C4-2B (cell line): Measurements from ENCODE around the gene PDCD1.
"Not testable (repeated sequence)": the region's sequence is repeated elsewhere in the genome, so short reads cannot be mapped to it uniquely, and the experiment has no call there.

Experiments
- H3K27ac ChIP-seq: fragments of 450-650 bp; 2 replicates; pipeline ENCODE4 v1.5.1; 2017
- ZFX ChIP-seq: fragments of 450-650 bp; IDR thresholded peaks from 2 replicates; pipeline ENCODE4 v1.6.1; 2017
- TF ChIP-seq, protein P1 (sequence below): fragments of 450-650 bp; conservative IDR thresholded peaks from 2 replicates; pipeline ENCODE4 v1.5.1; 2017; ENCODE audit warnings: mild to moderate bottlenecking

PDCD1 gene

DNA sequence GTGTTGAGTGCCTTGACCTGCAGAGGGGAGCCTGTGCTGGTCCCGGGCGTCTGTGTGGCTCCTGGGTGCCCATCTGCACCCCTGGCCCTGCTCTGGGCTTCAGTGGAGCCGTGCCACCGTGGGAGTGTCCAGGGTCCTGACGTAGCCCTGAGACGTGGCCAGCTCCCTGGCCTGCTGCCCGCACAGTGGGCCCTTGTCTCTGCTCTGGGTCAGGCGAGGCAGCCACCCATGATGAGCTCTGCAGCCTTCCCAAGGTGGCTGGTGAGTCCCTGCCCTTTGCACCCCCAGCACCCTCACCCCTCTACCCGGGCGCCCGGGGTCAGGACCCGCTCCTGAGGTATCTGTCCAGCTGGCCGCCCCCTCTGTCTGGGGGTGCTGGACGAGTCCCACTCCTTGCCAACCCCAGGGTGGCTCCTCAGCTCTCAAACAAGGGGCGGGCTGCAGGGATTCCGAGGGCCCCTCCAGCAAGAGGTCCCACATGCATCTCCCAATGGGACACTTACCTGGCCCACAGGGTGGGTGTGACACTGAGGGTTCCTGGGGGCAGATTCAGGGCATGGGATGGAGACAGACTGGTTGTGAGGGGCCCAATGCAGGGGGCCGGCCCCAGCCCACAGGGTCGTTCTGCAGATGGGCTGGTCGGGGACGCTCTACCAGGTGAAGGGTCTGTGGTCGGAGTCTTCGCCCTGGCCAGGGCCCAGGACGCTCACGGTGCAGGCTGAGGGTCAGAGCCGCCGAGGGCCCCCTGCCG, 47.3 kb downstream of the PDCD1 start:
- no peak overlapping the region for H3K27ac ChIP-seq
- TF ChIP-seq ZFX, result no peak
- TF ChIP-seq, protein P1, sequence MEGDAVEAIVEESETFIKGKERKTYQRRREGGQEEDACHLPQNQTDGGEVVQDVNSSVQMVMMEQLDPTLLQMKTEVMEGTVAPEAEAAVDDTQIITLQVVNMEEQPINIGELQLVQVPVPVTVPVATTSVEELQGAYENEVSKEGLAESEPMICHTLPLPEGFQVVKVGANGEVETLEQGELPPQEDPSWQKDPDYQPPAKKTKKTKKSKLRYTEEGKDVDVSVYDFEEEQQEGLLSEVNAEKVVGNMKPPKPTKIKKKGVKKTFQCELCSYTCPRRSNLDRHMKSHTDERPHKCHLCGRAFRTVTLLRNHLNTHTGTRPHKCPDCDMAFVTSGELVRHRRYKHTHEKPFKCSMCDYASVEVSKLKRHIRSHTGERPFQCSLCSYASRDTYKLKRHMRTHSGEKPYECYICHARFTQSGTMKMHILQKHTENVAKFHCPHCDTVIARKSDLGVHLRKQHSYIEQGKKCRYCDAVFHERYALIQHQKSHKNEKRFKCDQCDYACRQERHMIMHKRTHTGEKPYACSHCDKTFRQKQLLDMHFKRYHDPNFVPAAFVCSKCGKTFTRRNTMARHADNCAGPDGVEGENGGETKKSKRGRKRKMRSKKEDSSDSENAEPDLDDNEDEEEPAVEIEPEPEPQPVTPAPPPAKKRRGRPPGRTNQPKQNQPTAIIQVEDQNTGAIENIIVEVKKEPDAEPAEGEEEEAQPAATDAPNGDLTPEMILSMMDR, result no peak

DNA sequence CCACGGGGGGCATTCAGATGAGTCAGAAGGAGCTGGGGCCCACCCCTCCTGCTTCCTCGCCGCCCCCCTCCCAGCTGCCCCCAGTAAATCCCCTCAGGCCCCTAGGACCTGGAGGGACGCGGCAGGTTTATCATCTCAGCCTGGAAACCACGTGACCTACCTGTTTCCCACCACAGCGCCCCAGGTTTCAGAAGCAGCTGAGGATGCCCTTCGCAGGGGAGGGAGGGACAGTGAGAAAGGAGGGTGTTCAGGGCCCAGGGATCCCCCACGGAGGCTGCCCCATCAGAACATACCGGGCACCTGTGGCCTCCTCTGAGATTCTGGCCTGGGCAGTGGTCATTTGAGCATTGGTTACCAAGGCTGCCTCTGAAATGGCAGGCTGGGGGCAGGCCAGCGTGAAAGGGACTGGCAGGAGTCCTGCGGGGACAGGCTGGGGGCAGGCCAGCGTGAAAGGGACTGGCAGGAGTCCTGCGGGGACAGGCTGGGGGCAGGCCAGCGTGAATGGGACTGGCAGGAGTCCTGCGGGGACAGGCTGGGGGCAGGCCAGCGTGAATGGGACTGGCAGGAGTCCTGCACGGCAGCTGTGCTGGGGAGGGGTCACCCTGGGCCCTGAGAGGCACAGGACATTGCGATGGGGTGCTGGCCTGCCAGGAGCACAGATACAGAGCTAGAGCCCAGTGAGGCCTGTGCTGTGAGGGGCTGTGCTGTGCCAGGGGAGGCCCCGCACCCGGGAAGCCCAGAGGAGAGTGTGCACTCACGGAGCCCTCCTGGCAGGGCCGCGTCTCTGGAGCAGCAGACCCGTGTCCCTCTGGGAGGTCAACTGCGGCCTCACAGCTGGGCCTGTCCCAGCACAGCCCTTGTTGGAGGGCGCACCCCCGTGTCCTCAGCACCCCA, 48.1 kb downstream of the PDCD1 start:
- H3K27ac ChIP-seq, result no peak overlapping the region
- TF ChIP-seq ZFX, result no peak
- TF ChIP-seq, protein P1, result no peak

DNA sequence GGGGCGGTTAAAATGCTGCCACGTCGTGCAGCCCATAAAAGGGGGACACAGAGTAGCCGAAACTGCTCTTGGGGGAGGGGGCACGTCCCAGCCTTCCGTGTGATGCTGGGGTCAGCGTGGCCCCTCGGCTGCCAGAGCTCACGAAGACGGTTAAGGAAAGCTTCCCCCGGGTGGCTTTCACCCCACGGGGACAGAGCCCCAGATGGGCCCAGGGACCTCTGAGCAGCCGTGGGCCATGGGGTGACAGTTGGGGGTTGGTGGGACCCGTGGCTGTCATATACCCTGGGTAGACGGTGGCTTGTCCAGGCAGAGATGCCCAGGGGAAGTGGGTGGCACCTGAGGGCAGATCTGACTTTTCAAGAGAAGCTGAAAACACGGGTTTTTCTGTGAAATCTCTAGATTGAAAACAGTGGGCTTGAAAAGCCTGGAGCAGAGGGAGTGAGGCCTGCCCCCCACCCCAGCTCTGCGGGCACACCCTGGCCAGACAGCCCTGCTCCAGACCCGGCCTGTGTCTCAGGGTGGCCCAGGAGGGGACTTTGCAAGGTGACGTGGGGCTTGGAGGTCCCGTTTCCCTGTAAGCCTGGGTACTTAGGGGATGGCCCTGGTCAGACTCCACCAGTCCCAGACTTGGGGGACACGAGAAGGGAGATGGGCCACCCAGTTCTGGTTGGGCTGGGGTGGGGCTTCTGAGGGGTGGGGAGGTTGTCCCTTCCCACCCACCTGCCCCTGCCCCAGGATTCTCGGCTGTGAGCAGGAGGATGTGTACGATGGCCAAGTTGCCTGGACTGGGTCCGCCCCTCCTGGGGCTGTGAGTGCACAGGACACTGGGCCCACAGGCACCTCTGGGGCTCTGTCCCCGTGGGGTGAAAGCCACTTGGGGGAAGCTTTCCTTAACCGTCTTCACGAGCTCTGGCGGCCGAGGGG, 49.0 kb downstream of the PDCD1 start:
- TF ChIP-seq, protein P1, result no peak
- TF ChIP-seq ZFX, result no peak
- H3K27ac ChIP-seq, result no peak overlapping the region

DNA sequence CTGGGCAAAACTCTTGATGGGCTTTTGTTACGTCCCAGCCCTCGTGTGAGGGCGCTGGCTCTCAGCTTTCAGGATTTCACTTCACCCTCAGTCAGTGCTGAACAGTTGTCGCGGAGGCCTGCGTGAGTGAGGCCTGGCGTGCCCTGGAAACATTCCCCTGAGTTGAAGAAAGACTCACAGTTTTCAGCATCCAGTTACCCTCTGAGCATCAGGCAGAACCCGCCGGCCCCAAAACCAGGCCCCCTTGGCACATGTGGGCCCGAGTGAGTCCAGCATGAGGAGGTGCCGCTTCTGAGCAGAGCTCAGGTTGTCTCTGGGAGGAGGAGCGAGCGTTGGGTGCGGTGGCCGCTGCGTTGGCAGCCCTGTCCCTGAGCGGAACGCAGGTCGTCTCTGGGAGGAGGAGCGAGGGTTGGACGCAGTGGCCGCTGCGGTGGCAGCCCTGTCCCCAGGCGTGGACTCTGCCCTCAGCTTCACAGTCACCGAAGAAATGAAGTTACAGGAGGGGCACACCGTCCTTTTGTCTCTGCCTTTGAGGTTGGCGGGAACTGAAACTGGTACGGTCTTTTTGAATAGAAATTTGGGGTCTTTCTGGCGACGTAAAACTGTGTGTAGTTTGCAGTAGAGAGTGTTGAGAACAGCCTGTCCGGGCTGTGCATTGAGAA, 49.8 kb downstream of the PDCD1 start, which contains the start of gene NEU4:
Gene NEU4, plus strand, starts transcription at position 473 of the 662 bp plus-strand sequence. CDS start 5,292 bp downstream, outside the sequence.
- TF ChIP-seq, protein P1, result no peak
- H3K27ac ChIP-seq, result no peak within 1 kb of the TSS

DNA sequence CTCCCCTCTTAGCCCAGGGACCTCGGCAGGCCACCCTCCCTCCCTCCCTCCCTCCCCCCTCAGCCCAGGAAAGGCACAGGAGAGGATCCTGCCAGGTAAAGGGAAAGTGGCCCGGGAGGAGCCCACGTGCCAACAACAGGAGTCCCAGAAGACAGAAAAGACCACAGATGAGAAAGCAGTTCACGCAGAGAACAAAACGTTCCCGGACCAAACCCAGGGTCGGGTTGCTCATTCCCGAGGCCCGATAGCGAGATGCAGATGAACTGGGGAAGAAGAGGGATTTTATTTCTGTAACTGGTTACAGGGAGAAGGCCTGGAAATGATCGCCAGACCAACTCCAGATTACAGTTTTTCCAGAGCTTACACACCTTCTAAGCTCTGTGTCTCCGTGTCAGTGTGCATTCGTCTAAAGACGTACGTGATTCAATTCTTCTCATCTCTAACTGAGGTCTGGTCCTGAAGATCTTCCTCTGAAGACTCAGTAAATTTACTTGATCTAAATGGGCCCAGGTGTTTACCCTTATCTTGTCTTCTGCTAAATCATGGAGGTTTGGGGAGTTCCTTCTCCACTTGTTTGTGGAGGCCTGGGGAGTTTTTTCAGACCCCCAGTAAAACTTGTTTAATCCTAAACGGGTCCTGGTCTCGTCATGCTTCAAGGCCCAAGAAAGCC, 50.5 kb downstream of the PDCD1 start:
- no peak for TF ChIP-seq ZFX
- TF ChIP-seq, protein P1, result no peak
- H3K27ac ChIP-seq, result no peak overlapping the region

DNA sequence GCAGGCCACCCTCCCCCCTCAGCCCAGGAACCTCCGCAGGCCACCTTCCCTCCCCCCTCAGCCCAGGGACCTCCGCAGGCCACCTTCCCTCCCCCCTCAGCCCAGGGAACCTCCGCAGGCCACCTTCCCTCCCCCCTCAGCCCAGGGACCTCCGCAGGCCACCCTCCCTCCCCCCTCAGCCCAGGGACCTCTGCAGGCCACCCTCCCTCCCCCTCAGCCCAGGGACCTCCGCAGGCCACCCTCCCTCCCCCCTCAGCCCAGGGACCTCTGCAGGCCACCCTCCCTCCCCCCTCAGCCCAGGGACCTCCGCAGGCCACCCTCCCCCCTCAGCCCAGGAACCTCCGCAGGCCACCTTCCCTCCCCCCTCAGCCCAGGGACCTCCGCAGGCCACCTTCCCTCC, 52.5 kb downstream of the PDCD1 start:
- not testable (repeated sequence) for H3K27ac ChIP-seq
